Nephron (organoid): Measurements from ENCODE around the gene ZFC3H1.
A peak's percentile ranks its signal among the peaks of the same experiment; 100 is the strongest.

Experiments used
- H3K27ac Mint-ChIP-seq, 3 experiments: 2 replicates each; pipeline ENCODE4 v1.8.0; 2020; ENCODE audit warnings: mixed read lengths in 3 of 3, mild to moderate bottlenecking in 2 of 3, moderate library complexity in 1 of 3
- H3K27me3 Mint-ChIP-seq: 2 replicates; pipeline ENCODE4 v1.8.0; 2021; ENCODE audit warnings: low read depth, mild to moderate bottlenecking, moderate library complexity, mixed read lengths
- H3K36me3 Mint-ChIP-seq: 2 replicates; pipeline ENCODE4 v1.8.0; 2020; ENCODE audit warnings: low read depth, mixed read lengths
- H3K4me1 Mint-ChIP-seq: 2 replicates; pipeline ENCODE4 v1.8.0; 2020; ENCODE audit warnings: mixed read lengths
- H3K4me3 Mint-ChIP-seq, 3 experiments: 2 replicates each; pipeline ENCODE4 v1.8.0; 2020; ENCODE audit warnings: mild to moderate bottlenecking in 3 of 3, mixed read lengths in 3 of 3, moderate library complexity in 2 of 3
- H3K9me3 Mint-ChIP-seq: 2 replicates; pipeline ENCODE4 v1.8.0; 2020; ENCODE audit warnings: mixed read lengths
- TF ChIP-seq, protein P1 (sequence below), 3 experiments: fragments of 200-600 bp; sonication (generic); IDR thresholded peaks; one replicate each; pipeline ENCODE4 v1.5.0; 2021; ENCODE audit warnings: antibody characterized with exemption in 3 of 3; ENCODE audit not compliant: unreplicated experiment in 3 of 3

ZFC3H1 gene

DNA sequence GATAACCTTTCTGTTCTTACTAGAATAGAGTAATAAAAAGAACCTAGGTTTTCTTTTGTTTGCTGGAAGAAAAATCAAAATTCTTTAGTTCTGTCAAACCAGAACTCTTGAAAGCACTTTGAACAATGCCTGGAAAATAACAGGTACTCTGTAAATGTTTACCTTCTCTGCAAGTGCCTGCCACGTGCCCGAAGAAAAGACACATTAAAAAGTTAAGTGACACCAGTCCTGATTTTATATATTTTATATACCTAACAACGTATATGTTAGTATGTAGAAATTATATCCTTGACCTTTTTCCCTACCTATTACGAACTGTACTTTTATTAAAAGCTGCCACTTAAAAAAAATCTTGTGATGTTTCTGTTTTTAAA, 1.4 kb upstream of the ZFC3H1 start:
- H3K27ac Mint-ChIP-seq = peak overlapping the region; percentile 96 to 99 (median 99)
- H3K4me1 Mint-ChIP-seq = peaks cover 24% of the 10 kb centered on the region
- TF ChIP-seq, protein P1, sequence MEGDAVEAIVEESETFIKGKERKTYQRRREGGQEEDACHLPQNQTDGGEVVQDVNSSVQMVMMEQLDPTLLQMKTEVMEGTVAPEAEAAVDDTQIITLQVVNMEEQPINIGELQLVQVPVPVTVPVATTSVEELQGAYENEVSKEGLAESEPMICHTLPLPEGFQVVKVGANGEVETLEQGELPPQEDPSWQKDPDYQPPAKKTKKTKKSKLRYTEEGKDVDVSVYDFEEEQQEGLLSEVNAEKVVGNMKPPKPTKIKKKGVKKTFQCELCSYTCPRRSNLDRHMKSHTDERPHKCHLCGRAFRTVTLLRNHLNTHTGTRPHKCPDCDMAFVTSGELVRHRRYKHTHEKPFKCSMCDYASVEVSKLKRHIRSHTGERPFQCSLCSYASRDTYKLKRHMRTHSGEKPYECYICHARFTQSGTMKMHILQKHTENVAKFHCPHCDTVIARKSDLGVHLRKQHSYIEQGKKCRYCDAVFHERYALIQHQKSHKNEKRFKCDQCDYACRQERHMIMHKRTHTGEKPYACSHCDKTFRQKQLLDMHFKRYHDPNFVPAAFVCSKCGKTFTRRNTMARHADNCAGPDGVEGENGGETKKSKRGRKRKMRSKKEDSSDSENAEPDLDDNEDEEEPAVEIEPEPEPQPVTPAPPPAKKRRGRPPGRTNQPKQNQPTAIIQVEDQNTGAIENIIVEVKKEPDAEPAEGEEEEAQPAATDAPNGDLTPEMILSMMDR (IDR thresholded peaks at IDR 0.05; ENCODE audit: unreplicated experiment in 3 of 3) = no peak
- H3K4me3 Mint-ChIP-seq = peak overlapping the region; percentile 94 to 98 (median 98)
- no peaks in the 10 kb centered on the region for H3K9me3 Mint-ChIP-seq
- H3K27me3 Mint-ChIP-seq = no peaks in the 10 kb centered on the region
- H3K36me3 Mint-ChIP-seq = peaks cover 19% of the 10 kb centered on the region

DNA sequence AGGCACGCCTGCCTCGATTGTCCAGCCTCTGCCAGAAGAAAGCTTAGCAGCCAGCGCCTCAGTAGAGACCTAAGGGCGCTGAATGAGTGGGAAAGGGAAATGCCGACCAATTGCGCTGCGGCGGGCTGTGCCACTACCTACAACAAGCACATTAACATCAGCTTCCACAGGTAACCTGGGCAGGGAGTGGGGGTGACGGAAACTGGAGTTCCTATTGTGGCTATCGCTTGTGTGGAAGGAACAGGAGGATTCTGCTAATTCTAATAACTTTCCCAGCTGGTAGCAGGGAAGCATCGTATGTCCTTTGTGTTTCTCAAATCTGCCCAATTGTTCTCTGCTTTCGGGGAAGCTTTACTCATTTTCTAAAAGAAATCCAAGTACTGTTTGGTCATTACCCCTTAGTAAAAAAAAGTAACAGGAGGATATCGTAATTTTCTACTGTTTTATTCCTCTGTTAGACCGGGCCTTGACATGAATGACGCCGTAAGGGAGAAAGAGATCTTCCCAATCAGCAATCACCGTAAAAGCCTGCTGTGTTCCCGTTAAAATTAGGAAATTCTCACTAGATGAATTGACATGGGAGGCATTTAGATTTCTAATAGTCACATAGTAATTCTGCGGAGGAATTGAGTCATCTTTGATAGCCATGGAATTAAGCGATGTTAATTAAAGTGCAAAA, 902 bp upstream of the ZFC3H1 start:
- peak overlapping the region; percentile 94 to 98 (median 98) for H3K4me3 Mint-ChIP-seq
- H3K9me3 Mint-ChIP-seq = no peaks in the 10 kb centered on the region
- H3K27ac Mint-ChIP-seq = peak overlapping the region; percentile 96 to 99 (median 99)
- H3K36me3 Mint-ChIP-seq = peaks cover 20% of the 10 kb centered on the region
- peaks cover 24% of the 10 kb centered on the region for H3K4me1 Mint-ChIP-seq
- TF ChIP-seq, protein P1 (IDR thresholded peaks at IDR 0.05; ENCODE audit: unreplicated experiment in 3 of 3) = no peak
- H3K27me3 Mint-ChIP-seq = no peaks in the 10 kb centered on the region

DNA sequence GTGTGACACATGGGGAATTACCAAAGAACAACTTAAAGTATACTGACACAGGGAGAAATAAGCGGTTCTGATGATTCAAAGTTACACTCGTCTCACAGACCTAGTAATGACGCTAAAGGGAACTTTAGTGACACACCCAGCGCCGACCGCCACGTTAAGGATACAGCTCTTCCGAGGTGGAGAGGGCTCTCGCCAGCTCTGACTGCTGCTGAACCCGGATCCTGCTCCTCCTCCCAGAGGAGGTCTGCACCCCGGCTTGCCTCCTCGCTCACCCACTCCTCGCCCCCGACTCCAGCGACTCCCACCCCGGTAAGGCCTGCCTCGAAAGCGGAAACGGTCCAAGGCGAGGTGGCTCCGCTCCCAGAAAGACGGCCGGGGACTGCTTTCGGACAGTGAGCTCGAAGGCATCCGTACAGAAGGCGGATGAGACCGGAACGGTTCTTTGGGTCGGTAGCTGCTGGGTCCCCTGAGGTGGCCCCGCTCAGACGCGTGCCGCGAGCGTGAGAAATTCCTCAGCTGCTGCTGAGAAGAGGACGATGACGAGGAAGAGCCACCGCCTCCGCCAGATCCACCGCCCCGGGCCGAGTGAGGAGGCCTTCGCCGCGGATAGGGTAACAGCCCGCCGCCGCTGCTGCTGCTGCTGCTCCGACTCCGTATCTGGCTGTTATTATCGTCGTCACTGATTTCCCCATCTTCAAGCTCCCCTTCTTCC, 643 bp downstream of the ZFC3H1 start:
- H3K36me3 Mint-ChIP-seq = peaks cover 35% of the 10 kb centered on the region
- H3K27me3 Mint-ChIP-seq = no peaks in the 10 kb centered on the region
- TF ChIP-seq, protein P1 (IDR thresholded peaks at IDR 0.05; ENCODE audit: unreplicated experiment in 3 of 3) = no peak
- peak overlapping the region; percentile 94 to 98 (median 98) for H3K4me3 Mint-ChIP-seq
- peak overlapping the region; percentile 96 to 99 (median 99) for H3K27ac Mint-ChIP-seq
- H3K9me3 Mint-ChIP-seq = no peaks in the 10 kb centered on the region
- H3K4me1 Mint-ChIP-seq = peaks cover 24% of the 10 kb centered on the region

DNA sequence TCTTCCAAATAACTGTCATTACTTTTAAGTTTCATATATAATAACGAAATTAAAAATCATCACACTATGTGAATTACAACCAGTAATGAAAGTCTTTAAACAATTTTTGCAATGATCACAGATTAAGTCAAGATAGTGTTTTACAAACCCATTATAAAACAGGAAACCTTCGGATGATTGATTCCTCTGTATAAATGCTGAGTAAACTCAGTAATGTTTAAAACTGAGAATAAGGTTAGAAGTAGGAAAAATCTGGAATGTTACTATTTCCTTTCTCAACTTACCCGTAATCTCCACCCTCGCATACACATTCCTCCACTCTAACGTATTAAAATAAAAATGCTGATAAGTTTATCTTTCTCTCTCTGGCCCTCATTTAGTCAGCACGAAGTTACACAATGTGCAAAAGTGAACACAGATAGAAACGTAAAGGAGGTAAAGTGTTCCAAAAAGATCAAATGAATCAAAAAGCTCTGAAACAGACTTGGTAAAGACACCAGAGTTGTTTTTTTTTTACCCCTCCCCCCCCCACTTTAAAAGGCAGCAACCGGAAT, 1.6 kb downstream of the ZFC3H1 start:
- TF ChIP-seq, protein P1 (IDR thresholded peaks at IDR 0.05; ENCODE audit: unreplicated experiment in 3 of 3) = no peak
- H3K4me1 Mint-ChIP-seq = peaks cover 21% of the 10 kb centered on the region

DNA sequence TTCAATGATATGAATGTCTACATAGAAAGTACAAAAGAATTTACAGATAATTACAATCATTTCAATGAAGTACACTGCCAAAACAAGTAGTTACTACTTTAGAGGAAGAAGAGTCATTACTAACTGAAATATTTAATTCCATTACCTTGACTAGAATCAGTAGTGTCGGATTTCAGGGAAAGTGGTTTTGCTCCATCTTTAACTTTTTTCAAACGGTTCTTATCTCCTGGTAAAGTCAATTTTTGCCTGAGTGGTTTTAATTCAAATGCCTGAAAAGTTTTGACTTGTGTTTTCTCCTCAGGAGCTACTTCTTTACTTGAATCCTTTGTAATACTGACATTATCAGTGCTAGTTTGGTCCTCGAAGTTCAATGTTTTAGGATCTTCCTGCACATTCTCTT, 6.9 kb downstream of the ZFC3H1 start:
- Mint-ChIP-seq H3K36me3 (peaks cover 28% of the 10 kb centered on the region), H3K4me3 (no peak overlapping the region), H3K4me1 (peaks cover 3% of the 10 kb centered on the region), H3K27ac (no peak overlapping the region), H3K9me3 (peaks cover 19% of the 10 kb centered on the region), H3K27me3 (no peaks in the 10 kb centered on the region)
- TF ChIP-seq, protein P1 (IDR thresholded peaks at IDR 0.05; ENCODE audit: unreplicated experiment in 3 of 3) = no peak

More for the DNA sequence above, 1.6 kb downstream of the ZFC3H1 start:
- peak overlapping the region; percentile 94 to 98 (median 98) for H3K4me3 Mint-ChIP-seq
- H3K9me3 Mint-ChIP-seq = no peaks in the 10 kb centered on the region
- H3K36me3 Mint-ChIP-seq = peaks cover 38% of the 10 kb centered on the region
- H3K27ac Mint-ChIP-seq = peak overlapping the region; percentile 96 to 99 (median 99)
- no peaks in the 10 kb centered on the region for H3K27me3 Mint-ChIP-seq
